ENCODE data around the gene PGP. TPM values are rescaled to one million over a fixed set of nuclear protein-coding genes. Genes with fewer than 3 reads are reported as not detected.

PGP gene
- total RNA-seq, 2 experiments from 2014 or later: 19.8 to 20.1 TPM

- Mint-ChIP-seq H3K4me3 (peak overlapping the region; percentile 88), H3K9me3 (no peaks in the 10 kb centered on the region), H3K27me3 (no peaks in the 10 kb centered on the region), H3K36me3 (ENCODE audit: low read depth) (peaks cover 31% of the 10 kb centered on the region), H3K4me1 (ENCODE audit: low read depth) (peaks cover 20% of the 10 kb centered on the region), H3K27ac (peak overlapping the region; percentile 87)
- TF ChIP-seq CTCF (IDR thresholded peaks at IDR 0.05): no peak
- CTCF ChIA-PET: interaction anchor here (1.3 to 1.8 kb wide), 3 partner anchors 7 to 184 kb away, joined by 4 to 5 read pairs (median 4); partner anchors contain the start of gene PGP
- ATAC-seq (no peak), DNase-seq (no peak)
- intact Hi-C loops (cut with micrococcal nuclease): no loop called here
- POLR2A ChIA-PET: interaction anchor here (0.6 to 10.2 kb wide), 8 partner anchors 10 to 242 kb away, joined by 3 to 95 read pairs (median 6); partner anchors contain the start of genes CASKIN1, E4F1, ECI1 and RPS2
These were observed 7.7 kb downstream of the PGP start for GRCh38 chr16:2206780-2207433.

GRCh38 chr16:2206420-2206779, 8.2 kb downstream of the PGP start:
- Mint-ChIP-seq H3K4me3 (peak overlapping the region; percentile 88), H3K27me3 (no peaks in the 10 kb centered on the region), H3K4me1 (ENCODE audit: low read depth) (peaks cover 17% of the 10 kb centered on the region), H3K27ac (peak overlapping the region; percentile 87), H3K9me3 (no peaks in the 10 kb centered on the region), H3K36me3 (ENCODE audit: low read depth) (peaks cover 27% of the 10 kb centered on the region)
- intact Hi-C loops (cut with micrococcal nuclease): no loop called here
- DNase-seq (no peak), ATAC-seq (no peak)
- CTCF ChIA-PET: interaction anchor here (1.3 to 1.8 kb wide), 4 partner anchors 8 to 184 kb away, joined by 3 to 5 read pairs (median 4); partner anchors contain the start of gene PGP
- POLR2A ChIA-PET: interaction anchor here (0.7 to 10.2 kb wide), 8 partner anchors 10 to 241 kb away, joined by 3 to 95 read pairs (median 6); partner anchors contain the start of genes CASKIN1, ECI1, GFER and RPS2
- TF ChIP-seq CTCF (IDR thresholded peaks at IDR 0.05): no peak

GRCh38 chr16:2205967-2206313, 8.7 kb downstream of the PGP start:
- ATAC-seq: peak; percentile 22
- H3K27me3 Mint-ChIP-seq: no peaks in the 10 kb centered on the region
- TF ChIP-seq CTCF (IDR thresholded peaks at IDR 0.05): no peak
- peak overlapping the region; percentile 87 for H3K27ac Mint-ChIP-seq
- H3K4me1 Mint-ChIP-seq (ENCODE audit: low read depth): peaks cover 17% of the 10 kb centered on the region
- ChIA-PET CTCF (interaction anchor here (1.3 to 1.8 kb wide), 4 partner anchors 8 to 184 kb away, joined by 3 to 5 read pairs (median 4); partner anchors contain the start of gene PGP), POLR2A (interaction anchor here (0.7 to 10.2 kb wide), 9 partner anchors 9 to 221 kb away, joined by 3 to 95 read pairs (median 7); partner anchors contain the start of genes CASKIN1, ECI1, GFER and PGP)
- H3K9me3 Mint-ChIP-seq: no peaks in the 10 kb centered on the region
- peak overlapping the region; percentile 88 for H3K4me3 Mint-ChIP-seq
- peaks cover 27% of the 10 kb centered on the region for H3K36me3 Mint-ChIP-seq (ENCODE audit: low read depth)
- DNase-seq: no peak
- intact Hi-C loops (cut with micrococcal nuclease): no loop called here

- DNase-seq (peak; percentile 85), ATAC-seq (peak; percentile 92)
- Mint-ChIP-seq H3K9me3 (no peaks in the 10 kb centered on the region), H3K4me3 (peak within 1 kb of the TSS; percentile 88), H3K4me1 (ENCODE audit: low read depth) (peaks cover 17% of the 10 kb centered on the region), H3K36me3 (ENCODE audit: low read depth) (peaks cover 27% of the 10 kb centered on the region), H3K27me3 (no peaks in the 10 kb centered on the region), H3K27ac (peak within 1 kb of the TSS; percentile 87)
- intact Hi-C loops (cut with micrococcal nuclease): no loop called here
- TF ChIP-seq CTCF (IDR thresholded peaks at IDR 0.05): peak; percentile 32
- POLR2A ChIA-PET: interaction anchor here (0.9 to 10.2 kb wide), 10 partner anchors 9 to 221 kb away, joined by 3 to 95 read pairs (median 7); partner anchors contain the start of genes CASKIN1, GFER, PGP and TRAF7
- CTCF ChIA-PET: interaction anchor here (1.3 to 2.0 kb wide), 4 partner anchors 9 to 64 kb away, joined by 3 to 11 read pairs (median 4); partner anchors contain the start of gene PGP
These were observed 9.3 kb downstream of the PGP start, which contains the start of gene MLST8 for GRCh38 chr16:2205104-2205966. Gene MLST8 (plus strand): TSS chr16:2205454. CDS start chr16:2206086, 632 bp downstream.

Data from activated CD8-positive, alpha-beta T cell treated with anti-CD3 and anti-CD28 coated beads for 36 hours (primary cell).